Fibroblast of pulmonary artery (primary cell): ENCODE results near the gene SRGAP2.
"Not testable (repeated sequence)": the region's sequence is repeated elsewhere in the genome, so short reads cannot be mapped to it uniquely, and the experiment has no call there.

Experiments
- DNase-seq: peaks from one replicate; pipeline ENCODE4 v3.0.0-alpha.2; 2010; ENCODE audit warnings: low read depth
- H3K4me3 ChIP-seq: replicated peaks from 2 replicates; pipeline ENCODE4 v1.5.1; 2011; ENCODE audit warnings: low read depth, mild to moderate bottlenecking, control low read depth, low read length, moderate library complexity

The SRGAP2 gene

DNA sequence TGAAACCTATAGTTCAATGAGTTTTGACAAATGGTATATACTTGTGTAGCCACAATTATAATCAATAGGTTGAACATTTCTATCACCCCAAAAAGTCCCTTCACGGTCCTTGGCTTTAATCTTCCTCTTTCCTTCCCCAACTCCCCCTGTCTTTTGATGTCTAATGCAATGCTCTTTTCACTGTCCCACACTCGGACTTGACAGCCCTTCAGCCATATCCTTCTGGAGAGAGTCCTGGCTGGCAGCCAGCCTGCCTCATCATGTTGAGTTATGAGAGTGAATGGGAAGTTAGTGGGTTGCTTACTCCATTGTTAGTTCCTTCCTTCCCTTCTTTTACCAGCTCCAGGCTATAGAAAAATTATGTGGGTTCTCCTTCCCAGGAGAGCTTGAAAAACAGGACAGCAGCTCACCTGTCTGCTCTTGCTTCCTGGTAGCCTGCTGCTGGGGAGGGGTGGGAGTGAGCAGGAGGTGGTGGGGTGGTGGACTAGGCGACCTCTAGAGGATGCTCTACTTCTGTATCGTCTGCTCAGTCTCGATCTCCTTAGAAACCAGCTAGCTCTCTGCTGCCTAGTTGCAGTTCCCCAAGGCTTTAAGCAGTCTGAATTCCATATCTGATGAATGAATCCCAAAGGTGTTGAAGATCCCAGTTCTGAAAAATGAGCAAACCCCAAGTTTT, 29.8 kb downstream of the SRGAP2 start:
- DNase-seq, H3K4me3 ChIP-seq: not testable (repeated sequence)

DNA sequence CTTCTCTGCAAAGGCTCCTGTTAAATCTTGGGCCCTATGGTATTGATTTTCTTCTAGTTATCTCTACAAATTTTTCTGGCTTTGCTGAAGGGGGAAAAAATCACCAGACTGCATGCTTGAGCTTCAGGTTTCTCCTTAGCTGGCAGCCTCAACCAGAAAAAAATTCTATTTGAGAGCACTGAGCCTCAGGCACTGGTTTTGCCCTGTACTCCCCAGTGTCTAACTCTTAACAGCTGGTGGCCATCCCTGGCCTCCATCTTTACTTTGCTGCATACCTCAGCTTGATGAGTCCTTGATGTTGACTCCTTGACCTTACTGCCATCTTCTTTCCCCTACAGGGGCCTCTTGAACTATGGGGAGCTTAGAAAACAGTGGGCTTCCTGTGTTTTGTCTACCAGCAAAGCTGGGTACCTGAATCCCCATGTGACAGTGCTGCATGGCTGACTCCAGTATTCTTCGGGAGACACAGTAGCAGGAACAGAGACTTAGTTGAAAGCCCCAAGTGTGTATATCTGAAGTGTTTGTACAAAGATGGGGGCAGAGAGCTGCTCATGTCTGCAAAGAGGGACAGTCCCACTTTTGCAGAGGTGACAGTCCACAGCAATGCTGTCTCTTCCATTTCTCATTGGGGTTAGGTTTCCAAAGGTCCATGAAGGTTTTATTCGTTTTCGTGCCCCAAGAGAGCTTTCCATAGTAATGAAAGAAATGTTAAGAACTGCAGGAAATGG, 31.0 kb downstream of the SRGAP2 start:
- not testable (repeated sequence) for DNase-seq, H3K4me3 ChIP-seq

DNA sequence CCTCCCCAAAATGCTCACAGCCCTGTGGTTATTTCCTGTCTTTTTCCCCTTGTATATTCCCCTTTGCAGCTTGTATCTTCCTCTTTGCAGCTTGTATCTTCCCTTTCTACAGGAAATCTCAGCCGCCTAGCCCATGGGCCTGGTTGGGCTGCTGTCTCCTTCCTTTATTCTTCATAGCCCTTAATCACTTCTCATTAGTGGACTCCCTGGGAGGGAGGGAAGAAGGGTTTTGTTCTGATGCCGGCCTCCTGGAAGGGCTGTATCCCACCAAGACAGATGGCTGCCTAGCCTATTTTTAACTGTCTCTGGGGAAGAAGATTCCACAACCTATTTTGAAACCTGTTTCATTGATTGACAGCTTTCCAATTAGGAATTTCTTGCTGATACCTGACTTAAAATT, 31.8 kb downstream of the SRGAP2 start:
- H3K4me3 ChIP-seq, DNase-seq: not testable (repeated sequence)

DNA sequence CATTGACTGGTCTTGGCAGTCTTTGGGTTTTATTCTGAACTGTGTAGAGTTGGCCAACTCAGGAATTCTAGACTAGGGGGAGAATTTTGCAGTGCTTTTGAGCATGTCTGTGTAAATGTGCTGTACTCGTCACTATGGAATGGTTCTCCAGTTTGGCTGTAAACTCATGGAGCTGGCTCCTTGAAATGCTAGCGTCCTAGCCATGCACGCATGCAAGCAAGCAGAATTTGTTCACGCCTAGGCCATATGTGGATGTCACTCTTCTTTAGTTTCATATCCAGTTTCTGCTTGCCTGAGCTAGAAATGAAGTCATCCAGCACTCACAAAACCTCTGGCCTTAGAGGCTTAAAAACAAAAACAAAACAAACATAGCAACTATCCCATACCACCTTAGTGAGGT, 36.9 kb downstream of the SRGAP2 start:
- not testable (repeated sequence) for H3K4me3 ChIP-seq, DNase-seq

DNA sequence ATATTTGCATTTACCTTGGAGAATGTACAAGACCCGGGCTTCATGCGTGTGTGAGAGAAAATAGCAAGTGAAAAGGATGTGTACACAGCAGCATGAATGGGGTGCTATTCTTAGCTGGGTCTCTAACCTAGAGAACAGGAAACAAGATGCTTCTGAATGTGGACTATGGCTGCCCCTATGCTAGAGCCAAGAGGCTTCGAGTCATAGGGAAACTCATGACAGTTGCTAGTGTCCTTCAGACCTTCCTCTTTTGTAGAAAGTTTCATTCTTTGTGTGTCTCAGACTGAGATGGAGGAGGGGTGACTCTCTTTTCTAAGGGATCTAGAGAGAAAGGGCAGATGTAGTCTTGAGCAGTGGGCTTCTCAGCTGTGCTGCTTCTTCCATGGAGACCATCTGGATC, 40.0 kb downstream of the SRGAP2 start:
- H3K4me3 ChIP-seq, DNase-seq: not testable (repeated sequence)

DNA sequence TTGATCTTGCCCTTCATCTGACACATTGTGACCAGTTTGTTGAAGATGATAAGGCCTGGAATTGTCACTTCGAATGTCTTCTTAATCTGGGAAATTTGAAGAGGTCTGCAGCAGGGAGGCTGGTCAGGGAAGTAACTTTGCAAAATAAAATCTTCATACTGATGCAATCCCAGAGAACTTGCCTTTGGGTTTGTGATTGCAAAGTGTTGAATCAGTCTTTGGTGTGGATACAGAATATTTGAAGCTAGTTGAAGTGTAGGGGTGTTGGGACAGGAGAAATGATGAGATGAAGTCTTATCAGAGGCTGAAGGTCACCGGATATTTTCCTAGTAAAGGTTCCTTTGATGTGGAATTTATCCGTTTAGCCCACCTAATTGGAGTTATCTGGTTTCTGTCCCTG, 42.1 kb downstream of the SRGAP2 start:
- not testable (repeated sequence) for DNase-seq

DNA sequence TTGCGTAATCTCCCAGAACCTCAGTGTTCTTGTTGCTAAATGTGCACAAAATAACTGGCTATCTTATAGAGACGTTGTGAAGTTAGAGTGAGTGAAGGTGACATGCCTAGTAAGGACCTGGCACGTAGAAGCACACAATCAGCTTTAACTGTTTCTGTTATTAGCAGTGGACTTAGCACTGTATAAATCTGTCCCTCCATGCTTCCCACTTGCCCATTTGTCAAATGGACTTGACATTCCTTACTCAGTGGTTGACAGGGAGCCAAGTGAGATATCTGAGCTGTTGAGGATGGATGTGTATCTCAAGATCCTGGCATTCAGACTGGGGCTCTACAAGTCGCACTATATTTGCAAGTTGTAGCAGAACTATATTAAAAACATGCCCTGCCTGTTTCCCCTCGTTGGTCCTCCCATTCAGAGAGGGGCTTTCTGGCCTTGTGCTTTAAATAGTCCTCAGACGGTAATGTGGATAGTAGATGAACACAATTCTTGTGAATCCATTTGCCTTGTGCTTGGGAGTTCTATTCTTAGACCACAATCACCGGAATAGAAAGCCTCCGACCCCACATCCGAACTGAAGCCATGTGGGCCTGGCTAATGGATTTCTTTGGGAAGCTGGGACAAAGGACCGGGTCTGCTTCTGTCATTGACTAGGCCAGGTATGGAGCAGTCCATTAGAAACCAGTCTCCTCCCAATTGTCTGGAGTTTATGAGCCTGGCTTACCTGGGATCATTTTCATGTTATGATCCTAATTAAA, 43.0 kb downstream of the SRGAP2 start:
- H3K4me3 ChIP-seq, DNase-seq: not testable (repeated sequence)

More for the DNA sequence above, 42.1 kb downstream of the SRGAP2 start:
- H3K4me3 ChIP-seq: not testable (repeated sequence)

DNA sequence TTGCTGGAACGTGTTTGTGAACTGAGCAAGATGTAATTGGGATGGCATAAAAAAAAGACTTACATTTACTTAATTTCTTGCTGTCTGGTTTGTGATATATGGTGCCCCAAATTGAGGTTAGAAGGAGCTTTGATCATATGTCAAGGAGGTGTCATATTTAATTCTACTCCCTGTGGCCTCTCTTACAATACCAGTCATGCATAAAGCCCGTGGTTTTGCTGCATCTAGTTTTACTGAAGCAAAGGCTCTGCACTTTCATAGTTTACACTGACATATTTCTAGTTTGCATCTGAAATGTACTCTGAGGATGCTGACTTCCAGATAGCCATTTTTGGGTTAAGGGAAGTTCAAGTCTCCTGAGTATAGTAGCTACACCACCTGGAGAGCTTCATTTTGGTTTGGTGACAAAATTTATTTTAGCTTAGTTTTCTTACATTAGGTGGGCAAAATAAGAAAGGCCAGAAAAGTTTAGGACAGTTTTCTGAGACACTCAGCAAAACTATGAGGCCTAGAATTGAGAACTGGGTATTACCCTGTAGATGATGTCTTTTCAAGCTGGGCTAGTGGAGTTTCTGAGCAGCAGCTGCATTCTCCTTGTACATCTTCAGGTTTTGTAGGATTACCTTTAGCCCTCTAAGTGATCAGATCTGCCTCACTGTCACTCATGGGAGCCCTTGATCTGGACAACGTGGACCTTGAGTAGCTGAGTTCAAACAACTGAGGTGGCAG, 47.8 kb downstream of the SRGAP2 start:
- H3K4me3 ChIP-seq, DNase-seq: not testable (repeated sequence)

DNA sequence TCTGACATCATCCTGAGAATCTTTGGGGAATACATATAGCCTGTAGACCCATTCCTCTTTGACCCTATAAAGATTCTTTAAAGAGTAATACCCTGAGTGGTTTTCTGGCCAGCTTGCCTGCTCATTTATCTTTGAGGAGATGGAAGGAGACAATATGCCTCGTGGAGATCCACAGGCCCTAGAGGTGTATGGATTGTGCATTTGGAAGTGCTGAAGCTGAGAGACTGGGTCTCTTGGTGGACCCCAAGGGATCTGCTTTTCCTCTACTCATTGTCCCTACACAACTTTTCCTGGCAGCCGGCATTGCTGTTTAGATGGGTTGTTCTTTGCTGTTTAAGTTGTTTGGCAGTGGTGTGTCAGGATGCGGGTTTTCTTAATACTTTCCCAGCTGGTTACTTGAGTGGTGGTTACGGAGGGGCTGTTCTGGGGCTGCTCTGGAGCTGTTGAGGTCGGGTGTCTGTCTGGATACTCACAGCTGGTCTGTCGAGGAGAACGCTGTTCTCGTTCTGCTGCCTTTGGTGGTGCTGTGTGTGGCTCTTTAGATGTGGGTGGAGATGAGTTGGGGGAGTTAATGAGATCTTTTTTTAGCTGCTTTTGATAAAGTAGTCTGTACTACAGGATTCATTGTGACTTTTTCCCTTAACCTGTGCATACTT, 49.5 kb downstream of the SRGAP2 start:
- peak; percentile 26 for DNase-seq
- not testable (repeated sequence) for H3K4me3 ChIP-seq
